ENCODE results near the gene LY6G6C.

Gene LY6G6C

DNA sequence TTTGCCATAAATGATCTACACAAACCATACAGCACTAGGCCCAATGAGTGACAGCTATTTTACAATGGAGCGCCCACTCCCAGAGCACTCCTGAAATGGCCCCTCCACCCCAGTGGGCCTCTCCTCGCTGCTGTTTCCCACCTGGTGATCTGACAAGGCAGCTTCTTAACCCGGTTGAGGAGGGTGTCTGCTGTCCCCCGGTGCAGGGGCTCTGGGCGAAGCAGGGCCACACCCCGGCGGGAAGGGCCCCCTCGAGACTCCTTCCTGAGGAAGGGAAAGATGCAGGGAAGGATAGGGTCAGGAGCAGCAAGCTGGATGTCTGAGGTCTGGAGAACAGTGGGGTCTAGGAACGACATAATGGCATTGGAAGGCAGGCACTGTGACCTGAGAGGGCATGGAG is 28.7 kb downstream of the LY6G6C start:
- peaks cover 17% of the 10 kb centered on the region for H3K36me3 Mint-ChIP-seq
- no peaks in the 10 kb centered on the region for H3K27me3 Mint-ChIP-seq
- no peaks in the 10 kb centered on the region for H3K9me3 Mint-ChIP-seq
- peak overlapping the region; percentile 20 for H3K27ac Mint-ChIP-seq
- H3K4me3 Mint-ChIP-seq = no peak overlapping the region
- peaks cover 27% of the 10 kb centered on the region for H3K4me1 Mint-ChIP-seq
- DNase-seq (ENCODE audit: low spot score in 2 of 2) (no peak), ATAC-seq (ENCODE audit: low read depth) (no peak)

- Mint-ChIP-seq H3K4me3 (no peak overlapping the region), H3K36me3 (peaks cover 17% of the 10 kb centered on the region), H3K27ac (no peak overlapping the region), H3K4me1 (peaks cover 24% of the 10 kb centered on the region), H3K27me3 (no peaks in the 10 kb centered on the region), H3K9me3 (no peaks in the 10 kb centered on the region)
- ATAC-seq (ENCODE audit: low read depth) (no peak), DNase-seq (ENCODE audit: low spot score in 2 of 2) (no peak)
These were observed 29.2 kb downstream of the LY6G6C start for GRCh38 chr6:31692353-31692752.

- H3K4me3 Mint-ChIP-seq = no peak overlapping the region
- peaks cover 23% of the 10 kb centered on the region for H3K4me1 Mint-ChIP-seq
- H3K27me3 Mint-ChIP-seq = no peaks in the 10 kb centered on the region
- ATAC-seq (ENCODE audit: low read depth) (no peak), DNase-seq (ENCODE audit: low spot score in 2 of 2) (no peak)
- H3K27ac Mint-ChIP-seq = no peak overlapping the region
- peaks cover 18% of the 10 kb centered on the region for H3K36me3 Mint-ChIP-seq
- H3K9me3 Mint-ChIP-seq = no peaks in the 10 kb centered on the region
These were observed 29.9 kb downstream of the LY6G6C start for GRCh38 chr6:31691564-31692108.

DNA sequence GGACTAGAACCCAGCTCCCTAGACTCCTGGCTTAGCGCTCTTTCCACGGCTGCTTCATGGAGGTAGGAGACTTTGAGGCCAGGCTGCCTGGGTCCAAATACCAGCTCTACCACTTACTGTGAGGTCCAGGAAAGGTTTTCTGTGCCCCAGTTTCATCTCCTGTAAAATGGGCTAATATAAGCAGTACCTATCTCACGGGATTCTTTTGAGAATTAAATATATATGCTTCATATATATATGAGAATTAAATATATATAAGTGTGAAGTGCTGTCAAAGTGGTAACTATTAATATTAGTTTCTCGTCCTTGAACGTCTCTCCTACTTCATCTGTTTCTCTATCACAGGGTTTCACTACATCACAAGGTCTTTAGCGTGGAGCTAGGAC is 30.5 kb downstream of the LY6G6C start:
- Mint-ChIP-seq H3K27me3 (no peaks in the 10 kb centered on the region), H3K27ac (no peak overlapping the region), H3K4me3 (no peak overlapping the region), H3K4me1 (peaks cover 23% of the 10 kb centered on the region), H3K9me3 (no peaks in the 10 kb centered on the region), H3K36me3 (peaks cover 21% of the 10 kb centered on the region)
- DNase-seq (ENCODE audit: low spot score in 2 of 2) = no peak
- ATAC-seq (ENCODE audit: low read depth) = no peak

GRCh38 chr6:31690231-31691077 is 31.1 kb downstream of the LY6G6C start:
- ATAC-seq (ENCODE audit: low read depth) = no peak
- H3K27me3 Mint-ChIP-seq = no peaks in the 10 kb centered on the region
- peaks cover 23% of the 10 kb centered on the region for H3K4me1 Mint-ChIP-seq
- H3K27ac Mint-ChIP-seq = peak overlapping the region; percentile 56
- peaks cover 22% of the 10 kb centered on the region for H3K36me3 Mint-ChIP-seq
- DNase-seq (ENCODE audit: low spot score in 2 of 2) = no peak
- no peaks in the 10 kb centered on the region for H3K9me3 Mint-ChIP-seq
- no peak overlapping the region for H3K4me3 Mint-ChIP-seq

DNA sequence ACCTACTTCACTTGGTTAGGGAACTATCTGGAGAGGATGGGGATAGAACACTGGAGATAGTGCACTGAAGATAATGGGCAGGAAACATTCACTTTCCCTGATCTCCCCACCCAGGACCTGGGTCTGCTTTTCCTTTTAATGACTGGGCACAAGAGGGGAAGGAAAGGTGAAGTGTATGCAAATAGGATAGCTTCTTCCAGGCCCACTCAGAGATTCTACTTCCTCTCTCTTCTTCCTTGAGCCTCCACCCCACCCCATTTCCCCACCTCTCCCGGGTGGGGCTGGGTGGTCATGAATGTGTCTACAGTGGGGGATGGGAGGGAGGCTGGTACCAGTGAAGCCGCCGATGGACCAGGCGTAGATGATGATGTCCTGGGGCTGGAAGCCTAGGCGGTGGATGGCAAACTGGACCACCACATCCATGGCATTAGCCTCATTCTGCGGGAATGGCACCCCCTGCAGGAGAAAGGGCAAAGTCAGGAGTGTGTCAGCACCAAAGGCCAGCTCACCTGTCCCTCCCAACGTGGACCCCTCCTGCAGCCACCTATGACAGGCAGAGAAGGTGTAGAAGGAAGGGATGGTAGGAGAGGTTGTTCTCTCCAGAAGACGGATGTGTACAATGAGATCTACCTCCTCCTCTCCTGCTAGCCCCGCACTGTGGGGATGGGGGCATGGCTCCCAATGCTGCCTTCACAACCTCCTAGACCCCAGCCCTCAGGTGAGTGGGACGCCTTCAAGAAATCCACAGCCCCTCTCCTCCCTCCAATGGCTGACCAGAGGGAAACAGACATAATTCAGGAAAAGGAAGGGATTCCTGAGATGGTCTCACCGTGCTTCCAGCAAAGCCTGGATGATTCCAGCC is 32.1 kb downstream of the LY6G6C start:
- Mint-ChIP-seq H3K27me3 (no peaks in the 10 kb centered on the region), H3K36me3 (peaks cover 22% of the 10 kb centered on the region), H3K9me3 (no peaks in the 10 kb centered on the region), H3K27ac (peak overlapping the region; percentile 56), H3K4me3 (peak overlapping the region; percentile 25), H3K4me1 (peaks cover 23% of the 10 kb centered on the region)
- ATAC-seq (ENCODE audit: low read depth) (no peak), DNase-seq (ENCODE audit: low spot score in 2 of 2) (no peak)

DNA sequence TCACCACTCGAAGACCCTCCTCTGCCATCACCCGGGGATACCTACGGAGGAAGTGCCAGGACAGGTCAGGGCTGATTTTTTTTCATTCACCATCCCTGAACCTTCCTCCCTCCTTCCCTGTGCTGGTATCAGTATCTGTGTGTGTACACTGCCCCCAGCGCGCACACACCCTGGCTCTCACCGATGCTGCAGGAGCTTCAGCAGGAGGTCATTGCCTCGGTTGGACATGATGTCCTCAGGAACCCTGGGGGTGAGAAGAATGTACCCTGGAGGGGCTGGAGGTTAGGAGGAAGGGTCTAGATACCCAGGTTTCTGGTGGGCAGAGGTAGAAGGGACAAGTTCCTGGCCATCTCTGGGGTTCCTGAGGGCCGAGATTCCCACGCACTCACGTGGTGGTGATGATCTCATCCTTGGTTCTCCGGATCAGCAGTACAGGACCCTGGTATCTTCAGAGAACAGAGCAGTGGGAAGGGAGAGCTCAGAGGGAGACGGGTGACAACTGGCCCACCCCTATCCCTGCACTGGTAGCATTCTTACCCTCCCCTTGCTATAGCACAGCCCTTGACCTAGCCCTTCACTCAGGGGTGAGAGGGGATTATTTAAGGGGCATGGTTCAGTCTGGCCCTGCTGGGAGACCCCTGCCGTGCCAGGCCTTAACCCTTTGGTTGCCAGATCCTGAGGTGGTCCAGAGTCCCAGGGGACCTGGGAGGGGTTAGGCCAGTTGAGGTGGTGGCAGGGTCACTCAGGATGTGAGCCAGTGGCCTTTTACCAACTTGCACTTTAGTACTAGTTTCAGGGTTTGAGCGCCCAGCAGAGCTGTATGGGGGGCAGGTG is 33.5 kb downstream of the LY6G6C start:
- ATAC-seq (ENCODE audit: low read depth) (no peak), DNase-seq (ENCODE audit: low spot score in 2 of 2) (no peak)
- H3K9me3 Mint-ChIP-seq = no peaks in the 10 kb centered on the region
- H3K4me1 Mint-ChIP-seq = peaks cover 23% of the 10 kb centered on the region
- no peak overlapping the region for H3K4me3 Mint-ChIP-seq
- peaks cover 21% of the 10 kb centered on the region for H3K36me3 Mint-ChIP-seq
- H3K27me3 Mint-ChIP-seq = no peaks in the 10 kb centered on the region
- no peak overlapping the region for H3K27ac Mint-ChIP-seq

GRCh38 chr6:31687321-31687720 is 34.2 kb downstream of the LY6G6C start:
- H3K4me1 Mint-ChIP-seq = peaks cover 23% of the 10 kb centered on the region
- no peaks in the 10 kb centered on the region for H3K9me3 Mint-ChIP-seq
- peaks cover 17% of the 10 kb centered on the region for H3K36me3 Mint-ChIP-seq
- no peak overlapping the region for H3K4me3 Mint-ChIP-seq
- H3K27me3 Mint-ChIP-seq = no peaks in the 10 kb centered on the region
- DNase-seq (ENCODE audit: low spot score in 2 of 2) = no peak
- H3K27ac Mint-ChIP-seq = no peak overlapping the region
- no peak for ATAC-seq (ENCODE audit: low read depth)

- DNase-seq (ENCODE audit: low spot score in 2 of 2) = no peak
- Mint-ChIP-seq H3K9me3 (no peaks in the 10 kb centered on the region), H3K4me1 (peaks cover 25% of the 10 kb centered on the region), H3K27me3 (no peaks in the 10 kb centered on the region), H3K27ac (no peak overlapping the region), H3K4me3 (no peak overlapping the region), H3K36me3 (peaks cover 16% of the 10 kb centered on the region)
- no peak for ATAC-seq (ENCODE audit: low read depth)
These were observed 35.1 kb downstream of the LY6G6C start for GRCh38 chr6:31686483-31686882.

GRCh38 chr6:31683591-31683990 is 38.0 kb downstream of the LY6G6C start:
- DNase-seq (ENCODE audit: low spot score in 2 of 2) (no peak), ATAC-seq (ENCODE audit: low read depth) (no peak)
- Mint-ChIP-seq H3K4me1 (peaks cover 15% of the 10 kb centered on the region), H3K4me3 (no peak overlapping the region), H3K9me3 (no peaks in the 10 kb centered on the region), H3K36me3 (peaks cover 13% of the 10 kb centered on the region), H3K27ac (no peak overlapping the region), H3K27me3 (no peaks in the 10 kb centered on the region)

DNA sequence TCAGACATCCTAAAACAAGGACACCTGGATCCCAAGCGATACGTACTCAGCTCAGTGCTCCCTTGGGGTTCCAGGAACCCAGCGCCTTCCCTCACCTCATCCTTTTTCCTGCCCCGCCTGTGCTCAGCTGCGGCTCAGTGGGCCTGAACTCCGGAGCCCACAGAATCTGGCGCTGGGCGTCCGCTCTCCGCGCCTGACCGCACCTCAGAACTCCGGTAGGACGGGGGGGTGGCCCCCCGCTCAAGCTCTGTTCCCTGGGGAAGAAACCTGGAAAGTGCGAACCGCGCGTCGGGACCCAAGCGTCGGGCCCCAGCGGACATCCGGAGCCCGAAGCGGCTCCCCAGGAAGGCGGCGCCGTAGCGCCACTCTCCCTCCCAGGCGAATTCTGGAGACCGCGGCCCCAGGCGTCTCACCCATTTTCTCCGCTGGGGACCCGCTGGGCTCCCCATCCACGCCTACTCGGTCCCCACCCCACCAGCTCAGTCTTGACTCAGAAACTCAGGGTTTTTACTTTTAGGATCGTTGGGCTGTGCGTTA is 40.3 kb downstream of the LY6G6C start:
- Mint-ChIP-seq H3K4me1 (peaks cover 33% of the 10 kb centered on the region), H3K9me3 (no peaks in the 10 kb centered on the region), H3K27ac (peak overlapping the region; percentile 73), H3K4me3 (peak overlapping the region; percentile 85), H3K27me3 (no peaks in the 10 kb centered on the region), H3K36me3 (peaks cover 2% of the 10 kb centered on the region)
- DNase-seq (ENCODE audit: low spot score in 2 of 2) = peak in 1 of 2 donors; percentile 32
- peak; percentile 62 for ATAC-seq (ENCODE audit: low read depth)

- DNase-seq (ENCODE audit: low spot score in 2 of 2) = peak; percentile 51 to 58
- H3K4me1 Mint-ChIP-seq = peaks cover 34% of the 10 kb centered on the region
- H3K4me3 Mint-ChIP-seq = peak within 1 kb of the TSS; percentile 85
- ATAC-seq (ENCODE audit: low read depth) = peak; percentile 71
- no peaks in the 10 kb centered on the region for H3K9me3 Mint-ChIP-seq
- peak within 1 kb of the TSS; percentile 73 for H3K27ac Mint-ChIP-seq
- H3K27me3 Mint-ChIP-seq = no peaks in the 10 kb centered on the region
- H3K36me3 Mint-ChIP-seq = no peaks in the 10 kb centered on the region
These were observed 41.1 kb downstream of the LY6G6C start, which contains the start of gene LY6G5C for GRCh38 chr6:31680226-31681134. TSS of gene LY6G5C (minus strand) at chr6:31681067. CDS start at chr6:31680373, 694 bp downstream.

All from memory B cell (primary cell).